ENCODE results near the gene MSRB1. TPM values are rescaled to one million over a fixed set of nuclear protein-coding genes. Genes with fewer than 3 reads are reported as not detected.
A peak's percentile ranks its signal among the peaks of the same experiment; 100 is the strongest.

The MSRB1 gene
- total and polyA plus RNA-seq, 2 of the 13 experiments (the other 11 are each of a cell fraction or from before 2014, with no cell fraction given), result 32.1 to 75.4 TPM

- TF ChIP-seq ZEB1 (IDR thresholded peaks at IDR 0.05; ENCODE audit: insufficient replicate concordance, low read depth), result peak; percentile 29
- TF ChIP-seq ZNF709 (CRISPR knock-in tag; IDR thresholded peaks at IDR 0.05), result no peak
- peak; percentile 42 for TF ChIP-seq ZNF18 (CRISPR knock-in tag; IDR thresholded peaks at IDR 0.05; ENCODE audit: insufficient replicate concordance)
- no peak for TF ChIP-seq ZNF7 (CRISPR knock-in tag; IDR thresholded peaks at IDR 0.05)
- peak; percentile 51 for TF ChIP-seq HCFC1 (IDR thresholded peaks at IDR 0.05; ENCODE audit: low read depth, low read length)
- TF ChIP-seq ZNF784 (CRISPR knock-in tag; IDR thresholded peaks at IDR 0.05; ENCODE audit: borderline replicate concordance), result peak; percentile 73; the same call in 1 of the 2 replicates
- peak; percentile 83 for TF ChIP-seq GATAD1 (CRISPR knock-in tag; IDR thresholded peaks at IDR 0.05)
- TF ChIP-seq TARDBP (CRISPR knock-in tag; IDR thresholded peaks at IDR 0.05), result no peak
- TF ChIP-seq ZNF317 (CRISPR knock-in tag; IDR thresholded peaks at IDR 0.05), result no peak
- 0 out of 2 replicates have a peak, but pooled peaks have one; percentile 32 for TF ChIP-seq NFKBIZ (CRISPR knock-in tag; IDR thresholded peaks at IDR 0.05)
- no peak for TF ChIP-seq THYN1 (CRISPR knock-in tag; IDR thresholded peaks at IDR 0.05; ENCODE audit: borderline replicate concordance, low read depth)
- 0 out of 2 replicates have a peak, but pooled peaks have one; percentile 19 for TF ChIP-seq ZNF556 (CRISPR knock-in tag; IDR thresholded peaks at IDR 0.05; ENCODE audit: borderline replicate concordance)
- TF ChIP-seq ZNF282 (IDR thresholded peaks at IDR 0.05; ENCODE audit: partially characterized antibody), result no peak
- TF ChIP-seq ZNF143 (CRISPR knock-in tag; IDR thresholded peaks at IDR 0.05), result peak; percentile 90
- TF ChIP-seq ELF1 (CRISPR knock-in tag; IDR thresholded peaks at IDR 0.05), result peak; percentile 8; the same call in 1 of the 2 replicates
- peak; percentile 37 for TF ChIP-seq JARID2 (CRISPR knock-in tag; IDR thresholded peaks at IDR 0.05; ENCODE audit: insufficient replicate concordance)
- TF ChIP-seq ZSCAN12 (CRISPR knock-in tag; IDR thresholded peaks at IDR 0.05), result no peak
- TF ChIP-seq ZMYM3 (CRISPR knock-in tag; IDR thresholded peaks at IDR 0.05), result no peak
- TF ChIP-seq TEAD3 (CRISPR knock-in tag; optimal IDR thresholded peaks at IDR 0.05; ENCODE audit: borderline replicate concordance), result peak; percentile 57
- TF ChIP-seq SP2 (CRISPR knock-in tag; IDR thresholded peaks at IDR 0.05), result no peak; the same call in 1 of the 2 replicates
- peak; percentile 79 for TF ChIP-seq POLR2G (IDR thresholded peaks at IDR 0.05; ENCODE audit: low read depth, low read length)
- 0 out of 2 replicates have a peak, but pooled peaks have one; percentile 57 for TF ChIP-seq KLF13 (CRISPR knock-in tag; IDR thresholded peaks at IDR 0.05)
- peak; percentile 40 for TF ChIP-seq ZBTB38 (CRISPR knock-in tag; IDR thresholded peaks at IDR 0.05)
- peak; percentile 68 for TF ChIP-seq HDAC2 (CRISPR knock-in tag; IDR thresholded peaks at IDR 0.05)
- TF ChIP-seq ZNF264 (CRISPR knock-in tag; IDR thresholded peaks at IDR 0.05), result peak; percentile 25; the same call in 1 of the 2 replicates
Measured at GRCh38 chr16:1983544-1984346, 40.7 kb upstream of the MSRB1 start, which contains the start of gene GFER (continued).

Data from HepG2 (cell line).